ENCODE measurements around the gene RALGPS1.

The RALGPS1 gene

DNA sequence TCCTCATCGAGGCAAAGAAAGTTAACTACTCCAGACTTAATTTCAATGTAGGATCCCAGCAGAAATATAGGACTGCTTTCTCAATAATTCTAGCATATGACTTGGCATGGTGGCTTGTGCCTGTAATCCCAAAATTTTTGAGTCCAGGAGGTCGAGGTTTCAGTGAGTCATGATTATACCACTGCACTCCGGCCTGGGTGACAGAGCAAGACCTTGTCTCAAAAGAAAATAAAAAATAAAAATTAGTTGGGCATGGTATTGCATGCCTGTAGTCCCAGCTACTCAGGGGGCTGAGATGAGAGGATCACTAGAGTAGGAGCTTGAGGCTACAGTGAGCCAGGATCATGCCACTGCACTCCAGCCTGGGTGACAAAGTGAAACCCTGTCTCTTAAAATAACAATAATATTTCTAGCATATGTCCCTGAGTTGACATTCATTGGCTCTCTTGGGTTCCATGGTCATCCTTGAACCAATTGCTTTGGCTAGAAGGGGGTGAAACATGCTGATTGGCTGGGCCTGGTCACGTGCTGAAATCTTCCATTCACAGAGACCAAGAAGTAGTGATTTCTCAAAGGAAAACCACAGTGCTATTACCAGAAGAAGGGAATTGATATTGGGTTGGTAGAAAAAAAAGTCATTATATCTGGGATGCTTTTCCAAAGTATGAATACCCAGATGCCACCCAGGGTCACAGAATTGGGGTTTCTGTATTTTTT, 318.4 kb downstream of the RALGPS1 start:
- H3K36me3 ChIP-seq (ENCODE audit: control insufficient read depth in 4 of 4, insufficient read depth in 4 of 4, low read length in 3 of 4), result no peaks in the 10 kb centered on the region
- CTCF ChIA-PET, result no interaction called here
- no peak for DNase-seq
- no peaks in the 10 kb centered on the region for H3K4me1 ChIP-seq (ENCODE audit: control extremely low read depth in 1 of 4, control insufficient read depth in 4 of 4, insufficient read depth in 4 of 4, low read length in 3 of 4)
- 90% methylated on average over 4 of the region's 4 CpGs for WGBS (ENCODE audit: insufficient coverage)
- H3K4me3 ChIP-seq (ENCODE audit: control insufficient read depth in 1 of 7, extremely low read depth in 1 of 7, insufficient read depth in 4 of 7, low read depth in 2 of 7, low read length in 6 of 7), result no peak overlapping the region
- no peak overlapping the region for H3K27ac ChIP-seq (ENCODE audit: insufficient read depth in 1 of 2, low read depth in 1 of 2, low read length in 2 of 2, poor library complexity in 1 of 2, severe bottlenecking in 2 of 2)
- no peaks in the 10 kb centered on the region for H3K27me3 ChIP-seq (replicated peaks in 2 of 5; ENCODE audit: control insufficient read depth in 4 of 5, insufficient read depth in 5 of 5, low read length in 4 of 5)
- H3K9me3 ChIP-seq (ENCODE audit: control extremely low read depth in 1 of 5, control insufficient read depth in 4 of 5, insufficient read depth in 2 of 5, low read depth in 1 of 5, low read length in 4 of 5), result no peaks in the 10 kb centered on the region
- POLR2A ChIA-PET, result no interaction called here

DNA sequence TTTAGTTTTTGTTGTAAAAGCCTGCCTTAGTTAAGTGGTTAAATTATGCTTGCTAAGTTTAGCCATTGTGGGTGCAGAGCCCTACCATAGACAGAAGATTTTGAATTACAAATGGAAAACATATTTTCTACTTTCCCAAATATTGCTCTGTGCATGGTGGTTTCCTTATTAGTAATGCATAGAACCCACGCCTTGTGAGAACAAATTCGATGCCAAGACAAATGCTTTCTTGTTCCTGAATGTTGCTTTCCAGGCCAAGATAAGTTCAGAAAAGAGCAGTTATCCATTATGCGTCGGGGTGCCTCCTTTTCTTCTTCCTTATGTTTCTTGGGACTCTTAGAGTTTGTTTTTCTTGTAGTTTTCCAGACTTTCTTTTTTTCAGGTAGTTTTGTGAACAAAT, 319.0 kb downstream of the RALGPS1 start:
- POLR2A ChIA-PET, result no interaction called here
- CTCF ChIA-PET, result no interaction called here

DNA sequence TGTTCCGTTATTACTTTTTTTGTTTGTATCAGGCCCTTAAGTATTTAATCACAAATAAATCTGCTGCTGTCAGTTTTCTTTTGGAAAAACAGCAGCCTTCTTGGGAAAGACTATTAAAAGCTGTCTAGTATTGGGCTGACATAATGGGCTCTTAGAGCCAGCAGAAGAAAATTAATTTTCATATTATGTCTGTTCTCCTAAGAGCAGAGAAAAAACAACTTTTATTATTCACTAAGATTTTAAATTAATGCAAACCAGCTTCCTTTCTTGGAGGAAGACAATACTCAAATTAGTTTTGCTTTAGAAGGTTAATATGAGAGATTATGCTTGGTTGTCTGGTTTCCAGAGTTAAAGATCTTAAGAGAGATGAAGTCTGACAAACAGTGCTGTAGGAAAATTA, 319.4 kb downstream of the RALGPS1 start:
- ChIA-PET CTCF (no interaction called here), POLR2A (no interaction called here)
- Histone ChIP-seq H3K27me3 (replicated peaks in 2 of 5; ENCODE audit: control insufficient read depth in 4 of 5, insufficient read depth in 5 of 5, low read length in 4 of 5) (no peaks in the 10 kb centered on the region), H3K36me3 (ENCODE audit: control insufficient read depth in 4 of 4, insufficient read depth in 4 of 4, low read length in 3 of 4) (no peaks in the 10 kb centered on the region), H3K9me3 (ENCODE audit: control extremely low read depth in 1 of 5, control insufficient read depth in 4 of 5, insufficient read depth in 2 of 5, low read depth in 1 of 5, low read length in 4 of 5) (no peaks in the 10 kb centered on the region), H3K4me3 (ENCODE audit: control insufficient read depth in 1 of 7, extremely low read depth in 1 of 7, insufficient read depth in 4 of 7, low read depth in 2 of 7, low read length in 6 of 7) (no peak overlapping the region), H3K27ac (ENCODE audit: insufficient read depth in 1 of 2, low read depth in 1 of 2, low read length in 2 of 2, poor library complexity in 1 of 2, severe bottlenecking in 2 of 2) (no peak overlapping the region), H3K4me1 (ENCODE audit: control extremely low read depth in 1 of 4, control insufficient read depth in 4 of 4, insufficient read depth in 4 of 4, low read length in 3 of 4) (no peaks in the 10 kb centered on the region)
- DNase-seq, result no peak
- whole genome bisulfite sequencing (ENCODE audit: insufficient coverage), result no CpG with 5 or more reads among the region's 1 CpG

More for the DNA sequence above, 319.0 kb downstream of the RALGPS1 start:
- Histone ChIP-seq H3K4me1 (ENCODE audit: control extremely low read depth in 1 of 4, control insufficient read depth in 4 of 4, insufficient read depth in 4 of 4, low read length in 3 of 4) (no peaks in the 10 kb centered on the region), H3K9me3 (ENCODE audit: control extremely low read depth in 1 of 5, control insufficient read depth in 4 of 5, insufficient read depth in 2 of 5, low read depth in 1 of 5, low read length in 4 of 5) (no peaks in the 10 kb centered on the region), H3K36me3 (ENCODE audit: control insufficient read depth in 4 of 4, insufficient read depth in 4 of 4, low read length in 3 of 4) (no peaks in the 10 kb centered on the region), H3K27ac (ENCODE audit: insufficient read depth in 1 of 2, low read depth in 1 of 2, low read length in 2 of 2, poor library complexity in 1 of 2, severe bottlenecking in 2 of 2) (no peak overlapping the region), H3K4me3 (ENCODE audit: control insufficient read depth in 1 of 7, extremely low read depth in 1 of 7, insufficient read depth in 4 of 7, low read depth in 2 of 7, low read length in 6 of 7) (no peak overlapping the region), H3K27me3 (replicated peaks in 2 of 5; ENCODE audit: control insufficient read depth in 4 of 5, insufficient read depth in 5 of 5, low read length in 4 of 5) (no peaks in the 10 kb centered on the region)
- no peak for DNase-seq
- 98% methylated on average over 4 of the region's 4 CpGs for WGBS (ENCODE audit: insufficient coverage)

DNA sequence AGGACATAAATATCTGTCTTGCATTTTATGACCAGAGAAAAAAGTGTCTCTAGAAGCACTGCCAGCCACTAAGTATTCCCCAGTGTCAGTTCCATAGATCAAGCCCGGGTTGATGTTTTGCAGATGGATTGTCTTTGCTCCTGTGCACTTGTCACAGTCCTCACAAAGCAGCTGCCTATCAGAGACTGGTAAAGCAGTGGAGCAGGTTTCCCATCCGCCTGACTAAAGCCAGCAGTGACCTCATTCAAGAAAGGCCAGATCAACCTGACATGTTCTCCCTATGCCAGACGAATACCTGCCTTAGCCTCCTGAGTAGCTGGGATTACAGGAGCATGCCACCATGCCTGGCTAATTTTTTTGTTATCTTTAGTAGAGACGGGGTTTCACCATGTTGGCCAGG, 323.2 kb downstream of the RALGPS1 start:
- ChIA-PET CTCF (no interaction called here), POLR2A (no interaction called here)
- no peaks in the 10 kb centered on the region for H3K36me3 ChIP-seq (ENCODE audit: control insufficient read depth in 4 of 4, insufficient read depth in 4 of 4, low read length in 3 of 4)
- H3K9me3 ChIP-seq (ENCODE audit: control extremely low read depth in 1 of 5, control insufficient read depth in 4 of 5, insufficient read depth in 2 of 5, low read depth in 1 of 5, low read length in 4 of 5), result no peaks in the 10 kb centered on the region
- no peak overlapping the region for H3K27ac ChIP-seq (ENCODE audit: insufficient read depth in 1 of 2, low read depth in 1 of 2, low read length in 2 of 2, poor library complexity in 1 of 2, severe bottlenecking in 2 of 2)
- H3K27me3 ChIP-seq (replicated peaks in 2 of 5; ENCODE audit: control insufficient read depth in 4 of 5, insufficient read depth in 5 of 5, low read length in 4 of 5), result no peaks in the 10 kb centered on the region
- no peaks in the 10 kb centered on the region for H3K4me1 ChIP-seq (ENCODE audit: control extremely low read depth in 1 of 4, control insufficient read depth in 4 of 4, insufficient read depth in 4 of 4, low read length in 3 of 4)
- 94% methylated on average over 4 of the region's 4 CpGs for WGBS (ENCODE audit: insufficient coverage)
- no peak for DNase-seq
- no peak overlapping the region for H3K4me3 ChIP-seq (ENCODE audit: control insufficient read depth in 1 of 7, extremely low read depth in 1 of 7, insufficient read depth in 4 of 7, low read depth in 2 of 7, low read length in 6 of 7)

GRCh38 chr9:127241354-127241753, 326.8 kb downstream of the RALGPS1 start:
- Histone ChIP-seq H3K36me3 (ENCODE audit: control insufficient read depth in 4 of 4, insufficient read depth in 4 of 4, low read length in 3 of 4) (no peaks in the 10 kb centered on the region), H3K27ac (ENCODE audit: insufficient read depth in 1 of 2, low read depth in 1 of 2, low read length in 2 of 2, poor library complexity in 1 of 2, severe bottlenecking in 2 of 2) (no peak overlapping the region), H3K9me3 (ENCODE audit: control extremely low read depth in 1 of 5, control insufficient read depth in 4 of 5, insufficient read depth in 2 of 5, low read depth in 1 of 5, low read length in 4 of 5) (no peaks in the 10 kb centered on the region), H3K27me3 (replicated peaks in 2 of 5; ENCODE audit: control insufficient read depth in 4 of 5, insufficient read depth in 5 of 5, low read length in 4 of 5) (no peaks in the 10 kb centered on the region), H3K4me1 (ENCODE audit: control extremely low read depth in 1 of 4, control insufficient read depth in 4 of 4, insufficient read depth in 4 of 4, low read length in 3 of 4) (peaks cover 0 to 10% (median 3%) of the 10 kb centered on the region in 4 experiments), H3K4me3 (ENCODE audit: control insufficient read depth in 1 of 7, extremely low read depth in 1 of 7, insufficient read depth in 4 of 7, low read depth in 2 of 7, low read length in 6 of 7) (no peak overlapping the region)
- 91% methylated on average over 2 of the region's 2 CpGs for WGBS (ENCODE audit: insufficient coverage)
- ChIA-PET POLR2A (no interaction called here), CTCF (no interaction called here)
- no peak for DNase-seq

DNA sequence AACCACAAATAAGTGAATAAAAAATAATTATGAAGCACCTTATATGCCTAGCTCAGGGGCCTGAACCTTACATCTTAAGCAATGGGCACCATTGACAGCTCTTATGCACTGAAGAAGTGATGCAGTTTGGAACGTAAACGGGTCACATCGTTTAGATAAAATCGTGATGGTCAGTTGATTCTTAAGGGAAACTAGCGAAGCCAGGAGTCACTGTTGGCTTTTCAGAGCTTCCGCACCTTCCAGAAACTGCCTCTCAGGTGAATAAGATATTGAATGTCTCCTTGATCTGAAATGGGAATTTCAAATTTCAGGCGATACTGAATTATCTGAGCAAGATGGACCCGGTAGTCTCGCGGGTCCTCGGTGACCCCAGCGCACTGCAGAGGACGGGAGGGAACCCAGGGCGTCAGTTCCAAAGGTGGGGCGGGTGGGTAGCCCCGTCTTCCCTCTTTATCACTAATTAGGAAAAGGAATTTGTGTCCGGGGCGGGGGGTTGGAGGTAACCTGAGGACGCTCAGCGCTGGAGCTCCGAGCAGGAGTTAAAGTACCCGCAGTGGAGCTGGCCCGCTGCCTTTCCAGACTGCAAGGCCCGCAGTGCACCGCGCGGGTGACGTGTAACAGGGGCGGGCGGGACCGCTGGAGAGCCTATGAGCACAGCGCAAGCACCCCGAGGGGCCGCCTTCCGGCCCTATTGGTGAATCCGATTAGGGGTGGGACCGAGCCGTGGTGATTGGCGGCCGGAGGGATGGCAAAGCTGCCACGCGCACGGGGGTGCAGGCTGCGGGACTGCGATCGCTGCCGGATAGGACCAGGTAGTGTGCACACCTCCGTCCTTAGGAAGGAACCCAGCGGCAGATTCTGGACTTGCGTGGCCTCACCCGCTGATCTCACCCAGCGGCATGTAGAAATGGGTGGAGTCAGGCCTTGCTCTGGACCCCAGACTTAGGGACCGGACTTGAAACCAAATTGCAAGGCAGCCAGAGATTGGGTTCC, 330.3 kb downstream of the RALGPS1 start:
- Histone ChIP-seq H3K36me3 (ENCODE audit: control insufficient read depth in 4 of 4, insufficient read depth in 4 of 4, low read length in 3 of 4) (no peaks in the 10 kb centered on the region), H3K4me1 (ENCODE audit: control extremely low read depth in 1 of 4, control insufficient read depth in 4 of 4, insufficient read depth in 4 of 4, low read length in 3 of 4) (peaks cover 0 to 10% (median 3%) of the 10 kb centered on the region in 4 experiments), H3K27ac (ENCODE audit: insufficient read depth in 1 of 2, low read depth in 1 of 2, low read length in 2 of 2, poor library complexity in 1 of 2, severe bottlenecking in 2 of 2) (peak overlapping the region in 1 of 2 experiments; percentile 72), H3K27me3 (replicated peaks in 2 of 5; ENCODE audit: control insufficient read depth in 4 of 5, insufficient read depth in 5 of 5, low read length in 4 of 5) (no peaks in the 10 kb centered on the region), H3K4me3 (ENCODE audit: control insufficient read depth in 1 of 7, extremely low read depth in 1 of 7, insufficient read depth in 4 of 7, low read depth in 2 of 7, low read length in 6 of 7) (peak overlapping the region; percentile 41 to 89 (median 73)), H3K9me3 (ENCODE audit: control extremely low read depth in 1 of 5, control insufficient read depth in 4 of 5, insufficient read depth in 2 of 5, low read depth in 1 of 5, low read length in 4 of 5) (no peaks in the 10 kb centered on the region)
- DNase-seq, result peak; percentile 92 to 97 (median 95)
- ChIA-PET POLR2A (interaction anchor here (0.6 kb wide), 2 partner anchors 19 to 207 kb away, joined by 4 to 5 read pairs; partner anchors contain the start of gene LRSAM1), CTCF (interaction anchor here (0.9 kb wide), 1 partner anchor 20 kb away, joined by 3 read pairs; no protein-coding TSS in a partner anchor)
- 10% methylated on average over 51 of the region's 53 CpGs for WGBS (ENCODE audit: insufficient coverage)
